Kidney (tissue), 14 donors: ENCODE data around the gene ABCA1. TPM values are rescaled to one million over a fixed set of nuclear protein-coding genes. Genes with fewer than 3 reads are reported as not detected.

ENCODE experiments used
- DNase-seq, 5 donors: peaks; one replicate each; pipeline ENCODE4 v3.0.0-alpha.2; 2013 to 2020
- FAIRE-seq: peaks from 2 replicates; lab custom pipeline; 2012; peaks lifted over from hg19 to GRCh38; lab: Jason Lieb, UNC
- H3K27ac ChIP-seq, 2 donors: one replicate each; pipeline ENCODE4 v1.7.0; 2013; ENCODE audit warnings: low read depth in 2 of 2, low read length in 2 of 2, inconsistent platforms in 1 of 2
- H3K27me3 ChIP-seq: one replicate; pipeline ENCODE4 v1.7.1; 2013; ENCODE audit warnings: low read length, inconsistent platforms; ENCODE audit not compliant: control insufficient read depth, insufficient read depth
- H3K36me3 ChIP-seq, 3 donors: one replicate each; pipeline versions ENCODE4 v1.7.0 to v1.7.1; 2013; ENCODE audit warnings: low read length in 3 of 3, control low read depth in 1 of 3, inconsistent platforms in 1 of 3; ENCODE audit not compliant: insufficient read depth in 3 of 3, control insufficient read depth in 2 of 3
- H3K4me1 ChIP-seq, 3 donors: one replicate each; pipeline versions ENCODE4 v1.7.0 to v1.7.1; 2013; ENCODE audit warnings: low read length in 3 of 3, inconsistent platforms in 1 of 3, low read depth in 1 of 3; ENCODE audit not compliant: control insufficient read depth in 2 of 3, insufficient read depth in 2 of 3
- H3K4me3 ChIP-seq, 3 donors: one replicate each; pipeline versions ENCODE4 v1.7.0 to v1.8.1; 2013; ENCODE audit warnings: low read length in 3 of 3, control low read depth in 1 of 3, inconsistent platforms in 1 of 3
- H3K9ac ChIP-seq, 3 donors: one replicate each; pipeline versions ENCODE4 v1.7.0 to v1.7.1; 2013; ENCODE audit warnings: low read length in 3 of 3, control low read depth in 1 of 3, inconsistent platforms in 1 of 3
- H3K9me3 ChIP-seq, 3 donors: one replicate each; pipeline versions ENCODE4 v1.7.0 to v1.7.1; 2013; ENCODE audit warnings: low read length in 3 of 3, control low read depth in 1 of 3, inconsistent platforms in 1 of 3; ENCODE audit not compliant: control insufficient read depth in 2 of 3, insufficient read depth in 1 of 3
- CTCF ChIP-seq: IDR thresholded peaks from 3 replicates; pipeline ENCODE4 v1.5.1; 2012; ENCODE audit warnings: mild to moderate bottlenecking, moderate library complexity, borderline replicate concordance; ENCODE audit not compliant: insufficient read depth; ENCODE audit errors: extremely low read depth
- intact Hi-C: fragments of 100-400 bp; cut with DNase I; formaldehyde crosslinking; loops from one replicate; pipeline ENCODE4 v1.11.1; 2022
- polyA plus RNA-seq: library from polyadenylated mRNA; stranded (reverse); fragments of 350-450 nt; fragmentation: Illumina TruSeq; extraction: RNeasy Lipid Tissue Mini Kit (QIAGEN cat#74804); gene quantifications from one replicate; pipeline ENCODE4 v1.2.3, GENCODE V29; 2014; ENCODE audit warnings: low read depth, low replicate concordance; ENCODE audit not compliant: insufficient read depth
- total RNA-seq: library from RNA; stranded (reverse); fragmentation: NEBNext Ultra II Directional; extraction: Animal tissue kit (Norgen Biotek cat#: 25700); gene quantifications from one replicate; pipeline ENCODE4 v1.2.1, GENCODE V29; 2021
- donor health status: control.
- donor health status: control.
- donor health status: control.
- donor health status: control.
- donor health status: control.
- donor health status: DM: yes; HTN: yes; CAD: no.
- donor health status: Normal renal cell carcinoma (clear cell type).

The ABCA1 gene
- total and polyA plus RNA-seq, 2 donors from 2014 or later = 1.4 to 26.1 TPM

GRCh38 chr9:104921067-104921741 lies 6.8 kb downstream of the ABCA1 start:
- Histone ChIP-seq H3K9ac (no peak overlapping the region), H3K27me3 (no peaks in the 10 kb centered on the region), H3K27ac (no peak overlapping the region), H3K36me3 (no peaks in the 10 kb centered on the region), H3K4me3 (no peak overlapping the region), H3K9me3 (no peaks in the 10 kb centered on the region), H3K4me1 (peaks cover 0 to 6% (median 0%) of the 10 kb centered on the region in 3 donors)
- DNase-seq (no peak), FAIRE-seq (no peak)
- no peak for TF ChIP-seq CTCF
- intact Hi-C loops = no loop called here

GRCh38 chr9:104915753-104916152 lies 12.2 kb downstream of the ABCA1 start:
- TF ChIP-seq CTCF = no peak
- H3K4me1 ChIP-seq = peaks cover 0 to 3% (median 0%) of the 10 kb centered on the region in 3 donors
- no peak overlapping the region for H3K4me3 ChIP-seq
- no peaks in the 10 kb centered on the region for H3K9me3 ChIP-seq
- FAIRE-seq = no peak
- no peak overlapping the region for H3K27ac ChIP-seq
- H3K27me3 ChIP-seq = no peaks in the 10 kb centered on the region
- intact Hi-C loops = no loop called here
- DNase-seq = no peak
- H3K9ac ChIP-seq = no peak overlapping the region
- H3K36me3 ChIP-seq = no peaks in the 10 kb centered on the region

- H3K36me3 ChIP-seq = no peaks in the 10 kb centered on the region
- FAIRE-seq (no peak), DNase-seq (no peak)
- H3K9ac ChIP-seq = no peak overlapping the region
- no peak overlapping the region for H3K27ac ChIP-seq
- no peaks in the 10 kb centered on the region for H3K27me3 ChIP-seq
- intact Hi-C loops = no loop called here
- no peak for TF ChIP-seq CTCF
- no peaks in the 10 kb centered on the region for H3K9me3 ChIP-seq
- peaks cover 0 to 3% (median 1%) of the 10 kb centered on the region in 3 donors for H3K4me1 ChIP-seq
- H3K4me3 ChIP-seq = no peak overlapping the region
Measured at GRCh38 chr9:104915049-104915448, 12.9 kb downstream of the ABCA1 start.
